ENCODE data around the gene COPS3.
A peak's percentile ranks its signal among the peaks of the same experiment; 100 is the strongest.

COPS3 gene
- long read RNA-seq, transcript COPS3-215 (12 exons, 1,625 nt): minor isoform, 16 of 1,056 reads
- long read RNA-seq, transcript COPS3-201 (12 exons, 1,641 nt): major isoform, 822 of 1,056 reads
- long read RNA-seq, partial matches to known transcripts: 14 of 1,056 reads
- long read RNA-seq, other reads (novel, unspliced or antisense): 203 of 1,056 reads

DNA sequence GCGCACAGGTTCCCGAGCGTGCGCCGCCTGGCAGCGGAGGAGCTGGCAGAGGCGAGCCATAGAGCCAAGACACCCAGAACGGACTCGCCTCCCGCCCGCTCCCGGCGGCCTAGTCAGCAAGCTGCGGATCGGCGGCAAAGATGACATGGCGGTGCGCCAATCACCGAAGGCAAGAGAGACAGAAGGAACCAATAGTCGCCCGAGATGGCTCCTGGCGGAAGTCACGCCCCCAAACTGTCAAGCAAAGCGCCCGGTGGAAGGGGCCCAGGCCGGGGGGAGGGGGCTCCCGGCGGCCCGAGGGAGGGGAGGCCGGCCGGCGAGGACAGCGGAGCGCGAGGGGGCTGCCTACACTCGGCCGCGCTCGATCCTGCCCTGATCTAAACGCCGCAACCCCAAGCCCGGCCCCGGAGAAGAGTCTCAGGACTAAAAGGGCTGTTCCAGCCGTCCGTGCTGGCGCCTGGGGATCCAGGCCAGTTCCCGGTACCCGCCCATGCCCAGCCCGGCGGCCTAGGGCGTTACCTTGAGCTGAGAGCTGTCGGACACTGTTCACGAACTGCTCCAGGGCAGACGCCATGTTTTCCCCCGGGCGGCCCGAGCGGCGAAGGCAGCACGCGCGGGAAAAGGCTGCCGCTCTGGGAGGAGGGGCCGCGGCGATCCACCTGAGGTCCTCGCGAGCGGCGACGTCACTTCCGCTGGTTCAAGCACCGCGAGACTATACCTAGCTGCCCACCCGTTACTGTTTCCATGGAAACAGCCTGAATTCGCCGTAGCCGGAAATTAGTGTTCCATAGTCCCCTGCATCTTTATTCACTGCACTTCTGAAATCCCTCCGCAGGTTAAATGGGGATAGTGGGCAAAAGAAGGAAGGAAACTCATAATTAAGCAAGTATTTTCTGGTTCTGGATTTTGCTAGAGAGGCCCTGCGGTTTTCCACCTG lies at the start of gene COPS3:
COPS3 (minus strand) TSS at position 634 of the 937 bp plus-strand sequence; CDS start at position 574, 60 bp downstream.
- peak within 1 kb of the TSS; percentile 99 for H3K27ac ChIP-seq (replicated peaks)
- TF ChIP-seq POLR2AphosphoS5 (IDR thresholded peaks at IDR 0.05; ENCODE audit: low read depth) (peak; percentile 62; the same call in 1 of the 2 replicates), REST (IDR thresholded peaks at IDR 0.05; ENCODE audit: insufficient replicate concordance, low read depth) (no peak), GABPA (IDR thresholded peaks at IDR 0.05; ENCODE audit: low read depth) (peak; percentile 69)
- peak; percentile 80 to 94 for DNase-seq (ENCODE audit: low read depth in 1 of 2, low spot score in 1 of 2)
- no peaks in the 10 kb centered on the region for H3K27me3 ChIP-seq (ENCODE audit: insufficient read depth, poor library complexity, severe bottlenecking)
- H3K4me3 ChIP-seq (replicated peaks; ENCODE audit: insufficient read depth, low read length): peak within 1 kb of the TSS; percentile 57

- Histone ChIP-seq H3K4me3 (replicated peaks; ENCODE audit: insufficient read depth, low read length) (no peak overlapping the region), H3K27ac (replicated peaks) (no peak overlapping the region), H3K27me3 (ENCODE audit: insufficient read depth, poor library complexity, severe bottlenecking) (no peaks in the 10 kb centered on the region)
- DNase-seq (ENCODE audit: low read depth in 1 of 2, low spot score in 1 of 2): no peak
- TF ChIP-seq GABPA (IDR thresholded peaks at IDR 0.05; ENCODE audit: low read depth) (no peak), REST (IDR thresholded peaks at IDR 0.05; ENCODE audit: insufficient replicate concordance, low read depth) (no peak), SPI1 (IDR thresholded peaks at IDR 0.05; ENCODE audit: borderline replicate concordance, low read depth) (no peak), CTCF (IDR thresholded peaks at IDR 0.05; ENCODE audit: insufficient read depth, low read length) (no peak), POLR2AphosphoS5 (IDR thresholded peaks at IDR 0.05; ENCODE audit: low read depth) (no peak)
These were observed 47.2 kb upstream of the COPS3 start for GRCh38 chr17:17328251-17328650.

GRCh38 chr17:17326275-17326875 lies 45.3 kb upstream of the COPS3 start:
- no peak overlapping the region for H3K27ac ChIP-seq (replicated peaks)
- H3K4me3 ChIP-seq (replicated peaks; ENCODE audit: insufficient read depth, low read length): no peak overlapping the region
- DNase-seq (ENCODE audit: low read depth in 1 of 2, low spot score in 1 of 2): no peak
- H3K27me3 ChIP-seq (ENCODE audit: insufficient read depth, poor library complexity, severe bottlenecking): no peaks in the 10 kb centered on the region
- TF ChIP-seq SPI1 (IDR thresholded peaks at IDR 0.05; ENCODE audit: borderline replicate concordance, low read depth) (no peak), CTCF (IDR thresholded peaks at IDR 0.05; ENCODE audit: insufficient read depth, low read length) (no peak)

- no peak overlapping the region for H3K27ac ChIP-seq (replicated peaks)
- no peaks in the 10 kb centered on the region for H3K27me3 ChIP-seq (ENCODE audit: insufficient read depth, poor library complexity, severe bottlenecking)
- DNase-seq (ENCODE audit: low read depth in 1 of 2, low spot score in 1 of 2): no peak
- no peak overlapping the region for H3K4me3 ChIP-seq (replicated peaks; ENCODE audit: insufficient read depth, low read length)
- TF ChIP-seq POLR2AphosphoS5 (IDR thresholded peaks at IDR 0.05; ENCODE audit: low read depth): no peak
- no peak for TF ChIP-seq GABPA (IDR thresholded peaks at IDR 0.05; ENCODE audit: low read depth)
- no peak for TF ChIP-seq CTCF (IDR thresholded peaks at IDR 0.05; ENCODE audit: insufficient read depth, low read length)
- TF ChIP-seq REST (IDR thresholded peaks at IDR 0.05; ENCODE audit: insufficient replicate concordance, low read depth): no peak
- no peak for TF ChIP-seq SPI1 (IDR thresholded peaks at IDR 0.05; ENCODE audit: borderline replicate concordance, low read depth)
These were observed 44.8 kb upstream of the COPS3 start for GRCh38 chr17:17325816-17326215.

All from HL-60 (cell line).